Hematopoietic multipotent progenitor cell treated with erythropoietin and hydrocortisone succinate and interleukin-3 and kit ligand, for 17 days (in vitro differentiated cells): ENCODE data around the gene MAPKAPK2.

ENCODE experiments used
- DNase-seq: peaks from one replicate; pipeline ENCODE4 v3.0.0-alpha.2; 2015; ENCODE audit warnings: low spot score

MAPKAPK2 gene

DNA sequence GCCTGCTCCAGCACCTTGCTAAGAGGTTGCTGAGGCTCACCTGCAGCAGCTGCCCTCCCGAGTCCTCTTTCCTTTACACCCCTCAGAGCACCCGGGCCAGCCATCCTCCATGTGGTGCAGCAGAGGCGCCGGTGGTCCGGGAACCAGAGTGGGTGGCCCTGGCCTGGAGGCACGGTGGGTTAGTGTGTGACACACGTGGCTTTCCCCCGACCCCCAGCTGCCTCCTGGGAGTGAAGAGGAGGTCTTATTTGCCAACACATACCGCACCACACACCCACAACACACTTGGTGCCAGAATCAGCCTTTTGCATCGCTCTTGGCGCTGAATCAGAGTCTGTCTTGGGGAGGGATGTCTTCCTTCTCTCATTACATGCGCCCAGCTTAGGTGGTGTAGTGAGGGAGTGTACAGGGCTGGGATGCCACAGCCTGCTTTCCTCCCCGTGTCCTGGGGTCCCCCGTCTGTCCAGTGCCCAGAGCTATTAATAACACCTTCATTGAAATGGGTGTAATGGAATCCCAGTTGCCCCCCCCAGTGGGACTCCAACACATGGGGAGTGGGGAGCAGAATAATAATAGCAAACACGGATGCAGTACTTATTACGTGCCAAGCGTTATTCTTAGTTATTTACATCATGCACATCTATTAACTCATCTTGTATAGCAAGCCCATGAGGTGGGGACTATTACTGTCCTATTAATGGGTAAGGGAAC lies 38.2 kb downstream of the MAPKAPK2 start:
- DNase-seq: no peak

DNA sequence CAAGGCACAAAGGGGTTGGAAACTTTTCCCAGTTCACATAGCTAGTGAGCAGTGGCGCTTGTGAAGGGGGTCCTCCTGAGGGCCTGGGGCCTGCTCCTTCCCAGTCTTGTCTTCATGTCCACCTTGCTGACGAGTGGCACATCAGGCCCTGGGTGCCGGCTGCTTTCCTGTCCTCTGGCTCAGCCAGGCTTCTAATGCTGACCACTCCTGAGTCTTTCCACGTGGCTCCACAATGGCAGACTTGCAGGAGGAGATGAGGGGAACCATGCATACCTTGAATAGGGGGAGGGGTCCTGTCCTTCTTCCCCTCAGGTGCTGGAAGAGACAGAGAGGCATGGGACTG lies 38.7 kb downstream of the MAPKAPK2 start:
- DNase-seq: no peak

DNA sequence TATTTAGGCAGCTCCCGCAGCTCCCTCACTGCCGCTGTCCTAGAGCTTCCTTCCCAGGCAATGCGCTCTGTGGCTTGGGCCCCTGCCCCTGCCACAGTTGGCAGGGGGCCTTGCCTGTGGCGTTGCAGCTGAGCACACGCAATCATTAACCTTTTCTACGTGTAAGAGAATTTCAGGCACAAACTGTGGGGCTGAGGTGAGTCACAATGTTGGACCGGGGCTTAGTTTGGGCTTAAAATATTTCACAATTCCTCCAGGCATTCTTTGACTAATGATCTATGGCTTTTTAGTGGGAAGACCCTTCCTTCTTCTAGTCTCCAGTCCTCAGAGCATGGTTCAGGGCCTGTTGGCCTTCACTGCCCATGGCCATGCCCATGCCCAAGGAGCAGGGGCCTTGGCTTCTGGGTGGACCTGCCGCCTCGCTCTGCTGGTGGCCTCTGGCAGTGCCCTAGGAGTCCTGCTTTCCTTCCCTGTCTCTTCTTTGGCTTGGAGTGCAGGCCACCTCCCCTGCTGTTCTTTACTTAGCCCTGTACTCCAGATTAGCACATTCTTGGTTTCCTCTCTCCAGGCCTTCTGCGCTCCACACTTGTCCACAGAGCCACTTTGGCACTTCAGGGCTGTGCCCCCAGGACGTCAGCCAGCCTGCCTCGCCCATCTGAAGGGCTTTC lies 39.2 kb downstream of the MAPKAPK2 start:
- DNase-seq: no peak

DNA sequence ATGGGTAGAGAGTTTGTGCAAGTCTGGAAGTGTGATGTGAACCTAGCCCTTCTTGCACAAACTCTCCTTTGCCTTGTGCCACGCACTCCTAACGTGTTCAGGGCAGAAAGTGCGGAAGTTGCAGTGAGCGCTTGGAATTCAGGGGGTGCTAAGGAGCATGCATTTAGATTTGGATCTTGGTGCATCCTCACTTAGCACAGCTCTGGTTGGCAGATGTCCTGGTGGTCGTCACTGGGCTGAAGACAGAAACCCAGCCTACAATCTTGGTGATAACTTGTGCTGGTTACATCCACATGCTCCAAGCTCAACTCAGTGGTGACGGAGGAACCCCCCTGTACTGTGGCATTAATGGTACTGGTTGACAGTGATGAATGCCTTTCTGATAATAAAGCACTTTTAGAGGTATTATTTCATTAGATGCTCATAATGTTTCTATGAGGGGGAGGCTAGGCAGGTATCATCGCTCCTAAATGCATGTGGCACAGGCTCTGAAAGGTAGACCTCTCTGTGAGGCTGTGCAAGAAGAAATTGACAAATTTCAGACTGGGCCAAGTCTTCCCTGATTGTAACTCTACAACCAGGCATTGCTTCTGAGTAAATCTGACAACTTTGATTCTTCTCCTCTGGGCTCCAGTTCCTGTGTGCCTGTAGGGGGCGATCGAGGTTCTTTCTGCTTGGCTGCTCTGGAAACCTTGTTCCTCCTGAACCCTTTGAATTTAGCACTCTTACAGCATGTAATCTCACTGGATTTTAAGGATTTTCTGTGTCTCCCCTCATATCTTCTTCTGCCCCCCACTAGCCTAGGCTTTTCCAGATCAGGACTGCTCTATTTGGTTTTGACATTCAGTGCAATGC lies 40.6 kb downstream of the MAPKAPK2 start:
- DNase-seq: peak; percentile 34

DNA sequence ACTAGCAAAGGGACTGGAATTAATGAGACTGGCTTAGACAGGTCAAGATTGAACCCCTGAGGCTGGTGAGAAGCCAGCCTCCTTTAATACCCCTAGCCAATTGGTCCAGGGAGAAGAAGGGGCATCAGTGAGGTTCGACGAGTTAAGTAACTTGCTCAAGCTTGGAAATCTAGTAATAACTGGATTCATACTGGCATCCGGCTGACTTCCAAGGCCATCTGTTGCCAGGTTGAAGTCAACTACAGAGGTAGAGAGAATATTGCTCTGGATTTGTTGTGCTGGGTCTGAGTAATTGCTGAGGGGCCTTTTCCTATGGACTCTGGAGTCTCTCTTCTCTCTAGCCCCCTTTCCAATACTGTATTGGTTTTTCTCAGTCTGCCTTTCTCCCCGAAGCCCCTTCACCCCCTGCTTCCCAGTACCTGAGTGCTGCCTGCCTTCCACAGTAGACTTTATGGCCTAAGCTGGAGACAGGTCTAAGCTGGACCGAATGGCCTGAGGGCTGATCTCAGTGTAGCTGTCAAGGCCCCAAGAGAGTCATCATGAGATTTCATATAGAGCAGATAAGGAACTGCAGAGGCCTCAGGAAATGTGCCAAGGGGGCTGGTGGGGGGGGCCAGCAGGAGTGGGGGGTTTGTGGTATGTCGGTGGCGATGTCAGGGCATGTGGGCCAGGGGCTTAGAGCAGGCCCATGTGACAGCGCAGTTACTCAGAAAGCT lies 43.4 kb downstream of the MAPKAPK2 start:
- DNase-seq: no peak

DNA sequence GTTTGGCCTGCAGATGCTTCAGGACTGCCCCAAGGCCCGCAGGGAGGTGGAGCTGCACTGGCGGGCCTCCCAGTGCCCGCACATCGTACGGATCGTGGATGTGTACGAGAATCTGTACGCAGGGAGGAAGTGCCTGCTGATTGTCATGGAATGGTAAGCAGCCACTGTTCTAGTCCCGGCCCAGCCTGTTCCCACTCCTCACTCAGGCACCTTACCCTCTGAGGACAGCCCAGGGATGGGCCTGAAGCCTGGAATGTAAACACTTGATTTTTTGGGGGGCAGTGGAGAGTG lies 43.9 kb downstream of the MAPKAPK2 start:
- no peak for DNase-seq

DNA sequence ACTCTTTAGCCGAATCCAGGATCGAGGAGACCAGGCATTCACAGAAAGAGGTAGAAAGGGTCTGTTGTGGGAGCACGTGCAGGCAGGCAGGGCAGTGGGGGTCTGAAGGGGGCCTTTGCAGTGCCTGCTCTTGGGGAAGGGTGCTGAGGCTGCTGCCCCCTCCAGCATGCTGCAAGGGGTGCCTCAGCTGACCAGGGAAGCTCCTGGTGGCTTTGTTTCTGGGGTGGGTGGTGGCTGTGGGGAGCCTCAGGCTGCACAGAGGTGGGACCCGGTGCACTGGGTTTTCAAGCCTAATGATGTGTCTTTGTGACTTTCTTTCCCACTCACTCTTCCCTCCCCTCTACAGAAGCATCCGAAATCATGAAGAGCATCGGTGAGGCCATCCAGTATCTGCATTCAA lies 44.3 kb downstream of the MAPKAPK2 start:
- no peak for DNase-seq

DNA sequence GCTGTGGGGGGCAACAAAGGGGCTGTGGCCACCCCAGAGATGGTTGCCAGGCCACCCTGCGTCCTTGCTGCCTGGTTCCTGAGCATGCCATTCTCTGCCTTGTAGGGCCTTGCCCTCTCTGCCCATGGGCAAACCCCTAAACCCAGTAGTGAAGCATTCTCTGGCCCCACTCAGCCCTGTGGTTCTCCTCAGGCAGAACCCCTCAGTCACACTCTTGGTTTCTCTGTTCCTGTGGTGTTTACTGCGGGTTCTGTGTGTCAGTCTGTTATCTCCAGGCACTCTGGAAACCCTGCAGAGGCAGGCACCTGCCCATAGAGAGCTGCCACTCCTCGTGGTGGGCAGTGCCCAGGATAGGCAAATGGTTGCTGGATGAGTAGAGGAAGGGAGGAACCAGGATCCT lies 44.8 kb downstream of the MAPKAPK2 start:
- DNase-seq: no peak

DNA sequence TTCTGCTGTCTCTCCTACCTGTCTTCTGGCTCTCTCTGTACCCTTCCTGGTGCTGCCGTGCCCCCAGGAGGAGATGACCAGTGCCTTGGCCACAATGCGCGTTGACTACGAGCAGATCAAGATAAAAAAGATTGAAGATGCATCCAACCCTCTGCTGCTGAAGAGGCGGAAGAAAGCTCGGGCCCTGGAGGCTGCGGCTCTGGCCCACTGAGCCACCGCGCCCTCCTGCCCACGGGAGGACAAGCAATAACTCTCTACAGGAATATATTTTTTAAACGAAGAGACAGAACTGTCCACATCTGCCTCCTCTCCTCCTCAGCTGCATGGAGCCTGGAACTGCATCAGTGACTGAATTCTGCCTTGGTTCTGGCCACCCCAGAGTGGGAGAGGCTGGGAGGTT lies 47.8 kb downstream of the MAPKAPK2 start:
- no peak for DNase-seq

DNA sequence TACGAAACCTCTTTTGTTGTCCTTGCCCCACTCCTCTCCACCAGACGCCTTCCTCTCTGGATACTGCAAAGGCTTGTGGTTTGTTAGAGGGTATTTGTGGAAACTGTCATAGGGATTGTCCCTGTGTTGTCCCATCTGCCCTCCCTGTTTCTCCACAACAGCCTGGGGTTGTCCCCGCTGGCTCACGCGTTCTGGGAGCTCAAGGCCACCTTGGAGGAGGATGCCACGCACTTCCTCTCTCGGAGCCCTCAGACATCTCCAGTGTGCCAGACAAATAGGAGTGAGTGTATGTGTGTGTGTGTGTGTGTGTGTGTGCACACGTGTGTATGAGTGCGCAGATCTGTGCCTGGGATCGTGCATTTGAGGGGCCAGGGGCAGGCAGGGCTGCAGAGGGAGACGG lies 48.3 kb downstream of the MAPKAPK2 start:
- no peak for DNase-seq

DNA sequence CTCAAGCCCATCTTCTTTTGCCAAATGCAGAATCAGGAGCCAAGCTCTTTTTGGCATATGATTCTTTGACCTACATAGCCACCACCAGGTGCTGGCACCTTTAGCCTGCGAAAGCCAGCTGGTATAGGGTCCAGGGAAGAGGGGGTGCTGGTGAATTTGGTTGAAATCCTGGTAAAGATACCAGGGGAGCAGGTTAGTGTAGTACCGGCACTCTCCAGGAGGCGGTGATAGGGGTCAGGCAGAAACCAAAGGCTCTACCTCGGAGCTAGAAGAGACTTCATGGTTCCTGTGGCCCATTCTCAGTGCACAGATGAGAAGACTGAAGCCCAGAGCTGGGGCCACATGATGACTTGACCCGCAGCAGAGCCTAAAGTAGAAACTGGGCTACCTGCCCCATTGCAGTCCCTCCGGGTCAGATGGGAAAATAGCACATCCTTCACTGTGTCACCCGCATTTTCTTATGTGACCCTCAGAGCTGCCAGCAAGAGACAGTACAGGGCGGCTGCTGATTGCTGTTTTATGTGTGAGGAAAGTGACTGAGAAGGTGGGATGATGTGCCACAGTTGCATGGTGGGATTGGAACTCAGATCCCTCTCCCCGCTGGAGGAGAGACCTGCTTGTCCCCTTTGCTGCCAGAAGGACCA lies 49.9 kb downstream of the MAPKAPK2 start:
- DNase-seq: peak; percentile 45

DNA sequence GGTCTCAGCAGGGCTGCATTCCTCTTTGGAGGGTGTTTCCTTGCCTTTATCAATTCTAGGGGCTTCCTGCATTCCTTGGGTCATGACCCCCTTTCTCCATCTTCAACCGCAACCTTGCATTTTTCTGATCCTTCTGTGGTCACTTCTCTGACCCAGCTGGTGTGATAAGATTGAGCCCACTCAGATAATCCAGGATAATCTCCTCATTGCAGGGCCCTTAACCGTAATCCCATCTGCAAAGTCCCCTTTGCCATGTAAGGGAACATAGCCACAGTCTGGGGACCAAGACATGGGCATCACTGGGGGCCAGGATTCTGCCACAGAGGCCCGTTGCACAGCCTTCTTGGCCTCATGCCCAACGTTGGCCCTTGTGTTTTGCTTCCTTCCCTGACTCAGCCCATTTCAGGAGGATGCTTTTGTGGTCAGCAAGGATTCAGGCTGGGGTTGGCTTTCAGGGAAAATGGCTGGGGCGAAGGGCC lies 50.9 kb downstream of the MAPKAPK2 start:
- no peak for DNase-seq

DNA sequence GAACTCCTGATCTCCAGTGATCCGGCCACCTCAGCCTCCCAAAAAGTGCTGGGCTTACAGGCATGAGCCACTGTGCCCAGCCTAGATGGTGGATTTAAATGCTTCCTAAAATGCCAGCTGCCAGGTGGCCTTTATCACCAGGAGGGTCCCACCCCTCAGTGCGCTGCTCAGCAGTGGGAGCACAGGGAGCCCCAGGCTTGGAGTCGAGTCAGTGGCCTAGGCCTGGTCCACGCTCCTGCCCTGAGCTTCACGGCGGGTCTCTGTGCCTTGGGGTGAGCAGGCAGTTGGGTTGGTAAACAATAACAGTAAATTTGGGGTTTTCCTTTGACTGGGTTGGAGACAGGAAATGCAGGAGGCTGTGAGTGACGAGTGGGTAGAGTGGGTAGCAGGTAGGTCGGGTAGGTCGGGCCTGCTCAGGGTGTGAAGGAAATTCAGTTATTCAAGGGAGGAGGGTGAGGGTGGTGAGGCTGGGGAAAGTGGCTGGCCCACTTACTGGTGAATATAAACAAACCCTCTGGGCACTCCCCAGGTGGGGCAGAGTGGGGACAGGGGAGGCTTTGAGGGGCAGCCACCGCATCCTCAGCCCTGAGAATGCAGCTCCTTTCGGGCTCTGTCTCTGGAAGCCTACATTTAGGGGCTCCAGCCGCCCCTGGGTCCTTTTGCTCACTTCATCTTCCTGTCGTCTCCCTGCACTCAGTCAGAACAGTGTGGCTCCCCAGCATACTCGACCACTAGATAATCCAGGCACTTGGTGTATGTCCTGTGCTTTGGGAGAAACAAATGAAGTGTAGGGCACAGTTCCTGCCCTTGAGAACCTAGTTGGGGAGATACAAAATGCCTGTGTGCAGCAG lies 52.4 kb downstream of the MAPKAPK2 start:
- DNase-seq: no peak

DNA sequence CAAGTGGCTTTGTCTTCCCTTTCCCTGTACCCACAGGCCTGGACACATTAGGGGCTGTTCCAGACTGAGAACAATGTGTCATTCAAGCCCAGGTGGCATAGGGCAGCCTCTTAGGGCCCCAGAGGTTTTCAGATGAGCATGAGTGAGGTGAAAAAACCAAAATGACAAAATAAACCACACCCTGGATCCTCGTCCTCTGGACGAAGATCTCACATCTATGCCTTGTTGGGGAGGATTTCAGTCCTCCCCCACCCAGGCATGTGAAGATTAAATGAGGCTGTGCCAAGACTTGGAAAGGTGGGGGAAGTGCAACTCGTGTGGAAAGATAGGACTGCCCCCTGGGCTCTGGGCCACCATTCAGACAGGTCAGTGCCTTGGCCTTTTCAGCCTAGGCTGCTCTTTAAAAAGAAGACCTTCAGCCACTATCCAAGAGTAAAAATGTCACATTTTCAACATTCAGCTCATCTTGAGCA lies 53.1 kb downstream of the MAPKAPK2 start:
- DNase-seq: no peak

DNA sequence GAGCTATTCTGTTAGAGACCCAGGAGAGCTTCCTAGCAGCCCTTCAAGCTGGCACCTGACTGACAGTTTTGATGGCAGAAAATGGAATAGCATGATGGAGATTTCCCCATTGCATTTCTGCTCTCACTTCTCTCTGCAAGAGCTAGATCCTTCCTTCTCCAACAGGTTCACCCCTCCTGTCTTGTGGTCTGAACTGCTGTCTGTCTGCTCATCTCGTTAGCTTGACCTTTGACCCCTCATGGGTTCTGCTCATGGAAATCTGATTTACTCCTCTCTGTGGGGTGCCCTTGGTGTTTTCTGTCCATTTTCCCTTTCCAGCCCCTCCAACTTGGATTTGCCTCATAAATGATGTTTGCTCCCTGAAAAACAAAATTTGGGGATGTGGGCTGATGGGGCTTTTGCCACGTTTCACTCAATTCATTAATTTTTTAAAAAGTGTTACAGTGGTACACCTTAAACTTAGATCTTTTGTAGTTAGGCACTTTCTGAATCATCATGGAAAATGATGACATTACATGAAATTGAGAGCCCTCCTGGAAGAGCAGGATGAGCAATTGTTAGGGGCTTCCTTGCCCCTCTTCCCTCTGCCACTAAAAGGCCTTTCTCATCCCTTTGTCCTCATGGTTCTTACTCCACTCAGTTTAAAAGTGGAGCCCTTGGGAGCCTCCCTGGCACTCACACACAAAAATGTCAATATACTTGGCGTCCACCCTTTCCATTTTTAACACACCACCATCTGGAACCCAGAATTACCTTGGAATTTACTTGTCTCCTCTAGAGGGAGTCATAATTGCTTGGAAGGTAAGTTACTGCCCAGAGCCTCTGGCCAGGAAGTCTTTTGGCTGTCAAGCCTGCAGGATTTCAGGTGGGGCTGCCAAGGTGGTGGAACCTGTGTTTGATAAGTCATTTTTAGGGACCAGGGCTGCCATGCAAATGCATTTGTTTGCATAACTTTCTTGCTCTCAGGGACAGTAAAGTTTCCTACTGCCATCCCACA lies 54.0 kb downstream of the MAPKAPK2 start:
- DNase-seq: no peak

DNA sequence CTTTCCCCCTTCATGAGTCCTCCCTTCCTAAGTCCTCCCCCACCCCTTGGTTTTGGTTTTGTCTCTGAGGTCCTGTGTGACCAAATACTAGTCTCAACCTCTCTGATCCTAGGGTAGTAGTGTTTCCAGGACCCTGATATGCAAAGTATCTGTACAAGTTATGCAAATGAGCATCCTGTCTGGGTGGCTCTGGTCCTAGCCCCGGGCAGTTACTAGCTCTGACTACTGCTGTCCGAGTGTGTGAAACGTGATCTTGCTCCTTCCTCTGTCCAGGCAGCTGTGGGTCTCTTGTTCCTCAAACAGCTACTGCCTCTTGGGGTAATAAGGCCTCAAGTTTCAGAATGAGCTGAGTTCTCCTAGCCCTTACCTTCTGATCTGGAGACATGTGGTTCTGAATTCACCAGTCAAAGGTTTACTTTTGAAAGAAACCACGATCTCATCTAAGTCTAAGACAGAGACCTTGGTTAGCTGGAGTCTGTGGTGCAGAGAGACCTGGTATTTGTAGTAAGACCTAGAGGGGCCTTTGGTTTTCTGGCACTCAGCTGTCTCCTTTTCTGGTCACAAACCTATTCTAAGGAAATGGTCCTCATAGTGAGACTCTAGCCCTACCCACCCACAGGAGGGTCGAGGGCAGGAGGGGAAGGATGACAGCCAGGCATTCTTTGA lies 54.8 kb downstream of the MAPKAPK2 start:
- DNase-seq: no peak

DNA sequence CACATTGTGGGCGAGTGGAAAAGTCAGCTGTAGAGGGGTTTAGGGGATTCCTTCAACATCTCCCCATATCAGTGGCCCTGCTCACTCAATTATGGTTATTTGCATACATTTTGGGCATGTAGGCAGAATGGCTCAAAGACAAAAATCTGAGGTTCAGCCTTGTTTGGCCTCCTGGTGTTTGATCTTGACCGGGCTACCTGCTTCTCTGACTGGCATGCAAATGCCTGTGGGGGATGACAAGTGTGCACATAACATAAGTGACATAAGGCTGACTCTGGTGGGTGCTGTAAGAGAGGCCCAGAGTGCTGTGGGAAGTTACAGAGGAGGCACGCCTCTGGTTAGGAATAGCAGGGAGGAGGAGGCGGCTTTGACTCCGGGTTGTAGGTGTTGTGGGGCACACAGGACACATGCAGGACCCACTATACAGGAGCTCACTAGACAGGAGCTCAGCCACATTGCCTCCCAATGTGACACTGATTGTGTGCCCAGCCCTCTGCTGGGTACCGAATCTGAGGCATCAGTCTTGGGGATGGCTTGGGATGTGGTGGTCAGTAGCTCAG lies 56.5 kb downstream of the MAPKAPK2 start:
- no peak for DNase-seq

DNA sequence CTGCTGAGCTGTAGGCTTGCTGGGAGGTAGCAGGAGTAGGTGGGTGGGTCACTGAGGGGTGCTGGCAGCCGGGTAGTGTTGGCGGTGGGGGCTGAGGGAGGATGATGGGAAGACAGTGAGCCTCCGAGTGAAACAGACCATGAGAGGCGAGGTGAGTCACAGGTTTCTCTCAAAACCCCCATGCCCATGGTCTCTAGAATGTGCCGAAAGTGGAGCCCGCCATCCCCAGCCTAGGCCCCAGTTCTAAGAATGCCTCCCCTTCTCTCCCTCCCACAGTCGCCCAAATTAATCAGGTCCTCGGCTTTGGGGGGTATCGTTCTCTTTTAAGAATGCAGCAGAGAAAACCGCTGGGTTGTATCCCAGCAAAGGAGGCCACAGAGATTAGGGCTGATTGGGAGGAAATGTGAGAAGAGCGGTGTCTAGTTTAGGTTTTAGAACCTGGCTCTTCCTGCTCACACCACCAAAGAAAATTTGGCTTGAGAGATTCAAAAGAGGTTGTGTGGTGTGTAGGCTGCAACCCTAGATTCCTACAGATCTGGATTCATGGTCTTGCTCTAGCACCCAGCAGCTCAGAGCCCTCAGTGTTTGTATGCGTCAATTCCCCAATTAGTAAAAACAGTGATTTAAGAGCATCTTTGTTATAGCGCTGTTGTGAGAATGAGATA lies 58.1 kb downstream of the MAPKAPK2 start:
- DNase-seq: no peak
